ENCODE data around the gene LOXL3.

LOXL3 gene

GRCh38 chr2:74498500-74499266, 55.1 kb downstream of the LOXL3 start:
- no peaks in the 10 kb centered on the region for H3K36me3 ChIP-seq (ENCODE audit: control insufficient read depth, insufficient read depth, low read length)
- H3K27me3 ChIP-seq (ENCODE audit: control insufficient read depth, insufficient read depth, low read length): no peaks in the 10 kb centered on the region
- peaks cover 10% of the 10 kb centered on the region for H3K4me1 ChIP-seq
- H3K4me3 ChIP-seq (ENCODE audit: low read depth, low read length): no peak overlapping the region
- H3K27ac ChIP-seq: no peak overlapping the region
- H3K79me2 ChIP-seq: no peaks in the 10 kb centered on the region
- H3K9me3 ChIP-seq (ENCODE audit: control insufficient read depth, low read length): no peaks in the 10 kb centered on the region
- H2AFZ ChIP-seq: no peak overlapping the region
- H3K4me2 ChIP-seq (ENCODE audit: low read length): peak overlapping the region; percentile 36
- TF ChIP-seq CTCF (IDR thresholded peaks at IDR 0.05): no peak
- H3K9ac ChIP-seq: no peak overlapping the region

GRCh38 chr2:74497777-74498499, 55.8 kb downstream of the LOXL3 start:
- Histone ChIP-seq H3K9me3 (ENCODE audit: control insufficient read depth, low read length) (no peaks in the 10 kb centered on the region), H3K4me3 (ENCODE audit: low read depth, low read length) (no peak overlapping the region), H3K27ac (no peak overlapping the region), H2AFZ (no peak overlapping the region), H3K79me2 (no peaks in the 10 kb centered on the region), H3K4me2 (ENCODE audit: low read length) (peak overlapping the region; percentile 7), H3K9ac (no peak overlapping the region), H3K4me1 (peaks cover 10% of the 10 kb centered on the region), H3K36me3 (ENCODE audit: control insufficient read depth, insufficient read depth, low read length) (no peaks in the 10 kb centered on the region), H3K27me3 (ENCODE audit: control insufficient read depth, insufficient read depth, low read length) (no peaks in the 10 kb centered on the region)
- no peak for TF ChIP-seq CTCF (IDR thresholded peaks at IDR 0.05)

GRCh38 chr2:74496997-74497776, 56.6 kb downstream of the LOXL3 start:
- no peak for TF ChIP-seq CTCF (IDR thresholded peaks at IDR 0.05)

GRCh38 chr2:74495440-74495839, 58.3 kb downstream of the LOXL3 start:
- H3K27me3 ChIP-seq (ENCODE audit: control insufficient read depth, insufficient read depth, low read length): no peaks in the 10 kb centered on the region
- H3K4me1 ChIP-seq: peaks cover 10% of the 10 kb centered on the region
- H3K4me3 ChIP-seq (ENCODE audit: low read depth, low read length): no peak overlapping the region
- H2AFZ ChIP-seq: no peak overlapping the region
- no peak overlapping the region for H3K4me2 ChIP-seq (ENCODE audit: low read length)
- no peak overlapping the region for H3K27ac ChIP-seq
- H3K79me2 ChIP-seq: no peaks in the 10 kb centered on the region
- H3K9me3 ChIP-seq (ENCODE audit: control insufficient read depth, low read length): no peaks in the 10 kb centered on the region
- no peak for TF ChIP-seq CTCF (IDR thresholded peaks at IDR 0.05)
- H3K36me3 ChIP-seq (ENCODE audit: control insufficient read depth, insufficient read depth, low read length): no peaks in the 10 kb centered on the region
- H3K9ac ChIP-seq: no peak overlapping the region

More at GRCh38 chr2:74496997-74497776, 56.6 kb downstream of the LOXL3 start:
- Histone ChIP-seq H3K4me2 (ENCODE audit: low read length) (no peak overlapping the region), H3K27me3 (ENCODE audit: control insufficient read depth, insufficient read depth, low read length) (no peaks in the 10 kb centered on the region), H3K36me3 (ENCODE audit: control insufficient read depth, insufficient read depth, low read length) (no peaks in the 10 kb centered on the region), H3K4me1 (peaks cover 10% of the 10 kb centered on the region), H3K9ac (no peak overlapping the region), H3K27ac (no peak overlapping the region), H3K4me3 (ENCODE audit: low read depth, low read length) (no peak overlapping the region), H2AFZ (no peak overlapping the region), H3K9me3 (ENCODE audit: control insufficient read depth, low read length) (no peaks in the 10 kb centered on the region), H3K79me2 (no peaks in the 10 kb centered on the region)

All from parathyroid adenoma (tissue), 2 donors.